T47D (cell line): ENCODE data around the gene LUC7L3.
A peak's percentile ranks its signal among the peaks of the same experiment; 100 is the strongest.

ENCODE experiments used
- DNase-seq, 2 experiments: peaks; one replicate each; pipeline versions ENCODE4 v3.0.0 to v3.0.0-alpha.2; 2011 to 2012; ENCODE audit warnings: low read depth in 1 of 2, low spot score in 1 of 2
- JUND ChIP-seq: IDR thresholded peaks from 2 replicates; pipeline ENCODE4 v1.6.1; 2012; ENCODE audit warnings: low read depth
- in situ Hi-C: cut with HindIII; loops from 2 replicates; pipeline ENCODE4 v1.10.0; 2016; ENCODE audit warnings: low sequenced_read_pairs, low pct_unique_long_range_greater_than_20kb

Gene LUC7L3

GRCh38 chr17:50681263-50682200 is 37.9 kb upstream of the LUC7L3 start:
- peak; percentile 81 to 88 for DNase-seq
- in situ Hi-C loops = no loop called here
- TF ChIP-seq JUND = no peak

GRCh38 chr17:50682441-50682840 is 37.0 kb upstream of the LUC7L3 start:
- in situ Hi-C loops = no loop called here
- DNase-seq = no peak
- no peak for TF ChIP-seq JUND

GRCh38 chr17:50682938-50683337 is 36.5 kb upstream of the LUC7L3 start:
- DNase-seq = no peak
- in situ Hi-C loops = no loop called here
- no peak for TF ChIP-seq JUND

- TF ChIP-seq JUND = no peak
- no peak for DNase-seq
- in situ Hi-C loops = no loop called here
Measured at GRCh38 chr17:50683434-50684287, 35.7 kb upstream of the LUC7L3 start.

GRCh38 chr17:50684288-50684611 is 35.2 kb upstream of the LUC7L3 start:
- no peak for TF ChIP-seq JUND
- in situ Hi-C loops = no loop called here
- DNase-seq = no peak

- TF ChIP-seq JUND = no peak
- in situ Hi-C loops = no loop called here
- DNase-seq = peak; percentile 37 to 87
Measured at GRCh38 chr17:50684612-50685333, 34.6 kb upstream of the LUC7L3 start.

- in situ Hi-C loops = no loop called here
- DNase-seq = no peak
- no peak for TF ChIP-seq JUND
Measured at GRCh38 chr17:50685334-50685665, 34.1 kb upstream of the LUC7L3 start.

GRCh38 chr17:50685691-50686493 is 33.5 kb upstream of the LUC7L3 start:
- in situ Hi-C loops = no loop called here
- TF ChIP-seq JUND = no peak
- no peak for DNase-seq

- in situ Hi-C loops = no loop called here
- no peak for TF ChIP-seq JUND
- DNase-seq = no peak
Measured at GRCh38 chr17:50686494-50687199, 32.8 kb upstream of the LUC7L3 start.

- DNase-seq = no peak
- in situ Hi-C loops = no loop called here
- no peak for TF ChIP-seq JUND
Measured at GRCh38 chr17:50687200-50688066, 32.0 kb upstream of the LUC7L3 start.

GRCh38 chr17:50688245-50688644 is 31.2 kb upstream of the LUC7L3 start:
- no peak for DNase-seq
- in situ Hi-C loops = no loop called here
- TF ChIP-seq JUND = no peak
